SJCRH30 (cell line): Measurements from ENCODE around the gene STON1. TPM values are rescaled to one million over a fixed set of nuclear protein-coding genes. Genes with fewer than 3 reads are reported as not detected.

Experiments used
- total RNA-seq: library from RNA; depleted of rRNA; stranded (reverse); fragments of >200 nt; shearing (Covaris generic); gene quantifications from 2 replicates; pipeline ENCODE4 v1.2.3, GENCODE V29; 2014; rRNA removed

Gene STON1
- total RNA-seq, 1 experiment from 2014 or later, result 13.7 TPM

Other genes with a start within 250 kb of the STON1 start
- 61.9 and 71.0 TPM in 2 replicates for gene FOXN2, start 215.5 kb upstream of the STON1 start, total RNA-seq
- gene PPP1R21, start 89.4 kb upstream of the STON1 start, total RNA-seq, result 10.0 and 10.6 TPM in 2 replicates
- gene GTF2A1L, start 87.7 kb downstream of the STON1 start, total RNA-seq, result 0.40 TPM in 1 of 2 replicates, not detected in the other
- not detected in 2 replicates for gene LHCGR, start 225.6 kb downstream of the STON1 start, total RNA-seq